ENCODE results near the gene BAZ2B.
"Not testable (repeated sequence)": the region's sequence is repeated elsewhere in the genome, so short reads cannot be mapped to it uniquely, and the experiment has no call there.

BAZ2B gene

GRCh38 chr2:159633219-159633618, 16.9 kb upstream of the BAZ2B start:
- H4K20me1 ChIP-seq (ENCODE audit: insufficient read depth, low read length): no peaks in the 10 kb centered on the region
- no peaks in the 10 kb centered on the region for H3K9me3 ChIP-seq (ENCODE audit: low read length)
- H2AFZ ChIP-seq (ENCODE audit: low read length): no peak overlapping the region
- H3K9ac ChIP-seq (ENCODE audit: low read length): no peak overlapping the region
- no peaks in the 10 kb centered on the region for H3K4me1 ChIP-seq (ENCODE audit: insufficient read depth, low read length, severe bottlenecking)
- H3F3A ChIP-seq (ENCODE audit: insufficient read depth, low read length): no peaks in the 10 kb centered on the region
- no peaks in the 10 kb centered on the region for H3K27me3 ChIP-seq (ENCODE audit: insufficient read depth, low read length)
- TF ChIP-seq CTCF (IDR thresholded peaks at IDR 0.05; ENCODE audit: low read length): no peak
- TF ChIP-seq EZH2 (IDR thresholded peaks at IDR 0.05; ENCODE audit: borderline replicate concordance, low read length): no peak
- H3K9me2 ChIP-seq (ENCODE audit: low read depth, low read length): no peaks in the 10 kb centered on the region
- H3K36me3 ChIP-seq (ENCODE audit: insufficient read depth, low read length): no peaks in the 10 kb centered on the region
- no peak overlapping the region for H3K4me3 ChIP-seq (ENCODE audit: low read depth, low read length, poor library complexity, severe bottlenecking)
- no peak overlapping the region for H3K4me2 ChIP-seq (ENCODE audit: low read length)
- H3K79me2 ChIP-seq (ENCODE audit: insufficient read depth, low read length): no peaks in the 10 kb centered on the region
- no peak overlapping the region for H3K27ac ChIP-seq (ENCODE audit: low read depth, low read length, poor library complexity, severe bottlenecking)

DNA sequence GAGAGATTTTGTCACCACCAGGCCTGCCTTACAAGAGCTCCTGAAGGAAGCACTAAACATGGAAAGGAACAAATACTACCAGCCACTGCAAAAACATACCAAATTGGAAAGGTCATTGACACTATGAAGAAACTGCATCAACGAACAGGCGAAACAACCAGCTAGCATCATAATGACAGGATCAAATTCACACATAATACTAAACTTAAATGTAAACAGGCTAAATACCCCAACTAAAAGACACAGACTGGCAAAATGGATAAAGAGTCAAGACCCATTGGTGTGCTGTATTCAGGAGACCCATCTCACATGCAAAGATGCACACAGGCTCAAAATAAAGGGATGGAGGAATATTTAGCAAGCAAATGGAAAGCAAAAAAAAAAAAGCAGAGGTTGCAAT, 9.3 kb upstream of the BAZ2B start:
- H3K9ac ChIP-seq (ENCODE audit: low read length); H3K4me2 ChIP-seq (ENCODE audit: low read length); H3K36me3 ChIP-seq (ENCODE audit: insufficient read depth, low read length); H3K4me3 ChIP-seq (ENCODE audit: low read depth, low read length, poor library complexity, severe bottlenecking); H3K79me2 ChIP-seq (ENCODE audit: insufficient read depth, low read length); H4K20me1 ChIP-seq (ENCODE audit: insufficient read depth, low read length); H3F3A ChIP-seq (ENCODE audit: insufficient read depth, low read length); H2AFZ ChIP-seq (ENCODE audit: low read length); H3K4me1 ChIP-seq (ENCODE audit: insufficient read depth, low read length, severe bottlenecking); H3K9me3 ChIP-seq (ENCODE audit: low read length); H3K27ac ChIP-seq (ENCODE audit: low read depth, low read length, poor library complexity, severe bottlenecking); H3K27me3 ChIP-seq (ENCODE audit: insufficient read depth, low read length); H3K9me2 ChIP-seq (ENCODE audit: low read depth, low read length): not testable (repeated sequence)

DNA sequence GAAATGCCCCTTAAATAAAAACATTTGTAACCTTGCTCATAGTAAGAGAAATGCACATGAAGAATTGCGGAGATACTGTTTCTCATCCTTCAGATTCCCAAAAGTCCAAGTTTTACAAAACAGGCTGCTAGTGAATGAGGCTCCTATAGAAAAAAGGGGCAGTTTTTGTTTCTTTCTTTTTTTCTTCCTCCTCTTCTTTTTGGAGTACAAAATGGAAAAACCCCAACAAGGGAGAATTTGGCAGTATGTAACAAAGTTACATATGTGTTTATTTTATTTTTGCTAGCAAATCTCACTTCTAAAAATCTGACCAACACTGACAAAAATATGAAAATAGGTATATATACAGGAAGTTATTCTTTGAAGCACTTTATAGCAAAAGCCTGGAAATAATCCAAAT, 7.1 kb upstream of the BAZ2B start:
- Histone ChIP-seq H3K4me2 (ENCODE audit: low read length) (no peak overlapping the region), H3K36me3 (ENCODE audit: insufficient read depth, low read length) (no peaks in the 10 kb centered on the region), H3F3A (ENCODE audit: insufficient read depth, low read length) (no peaks in the 10 kb centered on the region), H3K9me3 (ENCODE audit: low read length) (no peaks in the 10 kb centered on the region), H3K27ac (ENCODE audit: low read depth, low read length, poor library complexity, severe bottlenecking) (no peak overlapping the region), H3K4me3 (ENCODE audit: low read depth, low read length, poor library complexity, severe bottlenecking) (no peak overlapping the region), H4K20me1 (ENCODE audit: insufficient read depth, low read length) (no peaks in the 10 kb centered on the region), H3K79me2 (ENCODE audit: insufficient read depth, low read length) (no peaks in the 10 kb centered on the region), H3K27me3 (ENCODE audit: insufficient read depth, low read length) (no peaks in the 10 kb centered on the region), H3K9ac (ENCODE audit: low read length) (no peak overlapping the region), H3K9me2 (ENCODE audit: low read depth, low read length) (no peaks in the 10 kb centered on the region), H3K4me1 (ENCODE audit: insufficient read depth, low read length, severe bottlenecking) (no peaks in the 10 kb centered on the region), H2AFZ (ENCODE audit: low read length) (no peak overlapping the region)
- no peak for TF ChIP-seq CTCF (IDR thresholded peaks at IDR 0.05; ENCODE audit: low read length)
- TF ChIP-seq EZH2 (IDR thresholded peaks at IDR 0.05; ENCODE audit: borderline replicate concordance, low read length): no peak

DNA sequence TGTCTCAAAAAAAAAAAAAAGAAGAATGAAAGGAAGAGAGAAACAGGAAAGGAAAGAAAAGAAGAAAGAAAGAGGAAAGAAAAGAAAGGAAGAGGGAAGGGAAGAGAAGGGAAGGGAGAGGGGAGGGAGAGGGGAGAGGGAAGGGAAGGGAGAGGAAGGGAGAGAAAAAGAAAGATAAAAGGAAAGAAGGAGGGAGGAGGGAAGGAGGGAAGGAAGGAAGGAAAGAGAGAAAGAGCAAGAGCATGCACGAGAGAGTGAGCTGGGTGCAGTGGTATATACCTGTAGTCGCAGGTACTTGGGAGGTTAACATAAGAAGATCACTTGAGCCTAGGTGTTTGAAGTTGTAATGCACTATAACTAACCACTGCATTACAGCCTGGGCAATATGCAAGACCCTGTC, 6.6 kb upstream of the BAZ2B start:
- no peaks in the 10 kb centered on the region for H3F3A ChIP-seq (ENCODE audit: insufficient read depth, low read length)
- H3K9ac ChIP-seq (ENCODE audit: low read length): no peak overlapping the region
- H3K4me3 ChIP-seq (ENCODE audit: low read depth, low read length, poor library complexity, severe bottlenecking): no peak overlapping the region
- no peaks in the 10 kb centered on the region for H3K79me2 ChIP-seq (ENCODE audit: insufficient read depth, low read length)
- no peaks in the 10 kb centered on the region for H4K20me1 ChIP-seq (ENCODE audit: insufficient read depth, low read length)
- H3K27ac ChIP-seq (ENCODE audit: low read depth, low read length, poor library complexity, severe bottlenecking): no peak overlapping the region
- no peaks in the 10 kb centered on the region for H3K9me3 ChIP-seq (ENCODE audit: low read length)
- H3K27me3 ChIP-seq (ENCODE audit: insufficient read depth, low read length): no peaks in the 10 kb centered on the region
- H3K4me1 ChIP-seq (ENCODE audit: insufficient read depth, low read length, severe bottlenecking): no peaks in the 10 kb centered on the region
- H3K4me2 ChIP-seq (ENCODE audit: low read length): no peak overlapping the region
- no peak for TF ChIP-seq CTCF (IDR thresholded peaks at IDR 0.05; ENCODE audit: low read length)
- no peaks in the 10 kb centered on the region for H3K9me2 ChIP-seq (ENCODE audit: low read depth, low read length)
- no peaks in the 10 kb centered on the region for H3K36me3 ChIP-seq (ENCODE audit: insufficient read depth, low read length)
- no peak overlapping the region for H2AFZ ChIP-seq (ENCODE audit: low read length)
